ENCODE data around the gene MALRD1.

MALRD1 gene

GRCh38 chr10:19704544-19704943, 655.9 kb downstream of the MALRD1 start:
- no peak for TF ChIP-seq CTCF (conservative IDR thresholded peaks at IDR 0.05; ENCODE audit: control insufficient read depth, insufficient read depth, low read depth, low read length)
- no peak for DNase-seq (ENCODE audit: low read depth)
- no peak overlapping the region for H3K4me3 ChIP-seq (ENCODE audit: control insufficient read depth, low read depth, low read length)

- H3K4me3 ChIP-seq (ENCODE audit: control insufficient read depth, low read depth, low read length), result no peak overlapping the region
- no peak for DNase-seq (ENCODE audit: low read depth)
- no peak for TF ChIP-seq CTCF (conservative IDR thresholded peaks at IDR 0.05; ENCODE audit: control insufficient read depth, insufficient read depth, low read depth, low read length)
These were observed 656.6 kb downstream of the MALRD1 start for GRCh38 chr10:19705250-19705649.

DNA sequence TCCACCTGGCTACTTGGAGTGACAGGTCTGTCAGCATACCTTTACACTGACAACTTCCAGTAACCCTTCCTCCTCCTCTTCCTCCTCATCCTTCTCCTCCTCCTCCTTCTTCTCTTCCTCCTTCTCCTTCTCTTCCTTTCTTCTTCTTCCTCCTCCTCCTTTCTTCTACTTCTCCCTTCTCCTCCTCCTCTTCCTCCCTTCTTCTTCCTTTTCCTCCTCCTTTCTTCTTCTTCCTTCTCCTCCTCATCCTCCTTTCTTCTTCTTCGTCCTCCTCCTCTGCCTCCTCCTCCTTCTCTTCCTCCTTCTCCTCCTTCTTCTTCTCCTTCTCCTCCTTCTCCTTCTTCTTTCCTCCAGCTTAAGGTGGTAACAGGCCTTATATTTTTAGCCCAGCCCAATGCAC, 658.3 kb downstream of the MALRD1 start:
- DNase-seq (ENCODE audit: low read depth), result no peak

DNA sequence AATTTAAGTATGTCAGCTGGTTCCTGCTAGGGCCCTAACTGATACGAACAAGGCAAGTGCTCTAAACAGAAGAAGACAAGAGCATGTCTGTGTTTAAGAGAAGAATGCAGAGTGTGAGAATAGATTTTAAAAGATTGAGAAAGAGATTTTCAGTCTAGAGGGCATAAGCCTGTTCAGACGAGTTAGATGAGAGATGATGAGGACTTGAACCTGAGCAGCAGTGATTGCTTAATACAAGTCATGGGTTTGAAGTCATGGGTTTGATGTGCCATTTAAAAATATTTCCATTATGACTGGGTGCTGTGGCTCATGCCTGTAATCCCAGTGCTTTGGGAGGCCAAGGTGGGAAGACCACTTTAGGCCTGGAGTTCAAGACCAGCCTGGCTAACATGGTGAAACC, 658.8 kb downstream of the MALRD1 start:
- no peak for DNase-seq (ENCODE audit: low read depth)
- no peak for TF ChIP-seq CTCF (conservative IDR thresholded peaks at IDR 0.05; ENCODE audit: control insufficient read depth, insufficient read depth, low read depth, low read length)
- no peak overlapping the region for H3K4me3 ChIP-seq (ENCODE audit: control insufficient read depth, low read depth, low read length)

More for the DNA sequence above, 658.3 kb downstream of the MALRD1 start:
- TF ChIP-seq CTCF (conservative IDR thresholded peaks at IDR 0.05; ENCODE audit: control insufficient read depth, insufficient read depth, low read depth, low read length), result no peak
- H3K4me3 ChIP-seq (ENCODE audit: control insufficient read depth, low read depth, low read length), result no peak overlapping the region

GRCh38 chr10:19708031-19708430, 659.4 kb downstream of the MALRD1 start:
- no peak for TF ChIP-seq CTCF (conservative IDR thresholded peaks at IDR 0.05; ENCODE audit: control insufficient read depth, insufficient read depth, low read depth, low read length)
- no peak overlapping the region for H3K4me3 ChIP-seq (ENCODE audit: control insufficient read depth, low read depth, low read length)
- DNase-seq (ENCODE audit: low read depth), result no peak

DNA sequence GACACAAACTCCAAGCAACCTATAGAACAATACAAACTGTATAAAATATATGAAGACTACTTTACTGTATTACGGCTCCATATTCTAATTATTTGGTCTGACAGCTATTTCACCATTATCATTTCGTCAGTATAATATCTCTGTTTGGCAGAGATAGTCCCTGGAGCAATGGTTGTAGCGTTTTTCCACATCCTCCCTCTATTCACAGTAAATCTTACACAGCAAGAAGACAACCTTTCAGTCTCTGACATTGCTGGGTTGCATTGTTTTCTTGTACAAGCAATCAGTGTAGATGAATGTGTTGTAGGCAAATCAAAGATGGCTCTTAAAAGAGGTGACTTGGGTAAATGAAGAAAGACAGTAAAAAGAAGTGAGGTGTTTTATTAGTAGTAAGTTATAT, 662.0 kb downstream of the MALRD1 start:
- no peak overlapping the region for H3K4me3 ChIP-seq (ENCODE audit: control insufficient read depth, low read depth, low read length)
- TF ChIP-seq CTCF (conservative IDR thresholded peaks at IDR 0.05; ENCODE audit: control insufficient read depth, insufficient read depth, low read depth, low read length), result no peak
- no peak for DNase-seq (ENCODE audit: low read depth)

GRCh38 chr10:19713159-19713558, 664.6 kb downstream of the MALRD1 start:
- DNase-seq (ENCODE audit: low read depth), result no peak
- H3K4me3 ChIP-seq (ENCODE audit: control insufficient read depth, low read depth, low read length), result no peak overlapping the region
- no peak for TF ChIP-seq CTCF (conservative IDR thresholded peaks at IDR 0.05; ENCODE audit: control insufficient read depth, insufficient read depth, low read depth, low read length)
